GM23248 (cell line): ENCODE results near the gene NFKBIE.

Experiments used
- EZH2 ChIP-seq: fragments of 200-600 bp; sonication (generic); IDR thresholded peaks from 2 replicates; pipeline ENCODE4 v1.6.1; 2018; ENCODE audit warnings: antibody characterized with exemption, mild to moderate bottlenecking; ENCODE audit not compliant: insufficient read depth, poor library complexity, severe bottlenecking
- EZH2phosphoT487 ChIP-seq: fragments of 200-600 bp; sonication (generic); IDR thresholded peaks from 2 replicates; pipeline ENCODE4 v1.6.1; 2018; ENCODE audit warnings: antibody characterized with exemption, moderate library complexity, mild to moderate bottlenecking, low read depth; ENCODE audit not compliant: insufficient read depth

- TF ChIP-seq EZH2phosphoT487, result no peak
- no peak for TF ChIP-seq EZH2
Measured at GRCh38 chr6:44235891-44236516, 29.3 kb downstream of the NFKBIE start.
